K562 (cell line): ENCODE results near the gene PPP2R5A. TPM values are rescaled to one million over a fixed set of nuclear protein-coding genes. Genes with fewer than 3 reads are reported as not detected.

Experiments used
- CTBP1 ChIP-seq: fragments of 450-650 bp; IDR thresholded peaks from 2 replicates; pipeline ENCODE4 v1.6.1; 2016; ENCODE audit warnings: borderline replicate concordance
- E2F3 ChIP-seq: fragments of 250-450 bp; sonication (Bioruptor Pico); IDR thresholded peaks from 2 replicates; pipeline ENCODE4 v1.4.0; 2020; ENCODE audit warnings: mild to moderate bottlenecking
- ESRRA ChIP-seq: fragments of 450-650 bp; IDR thresholded peaks from 2 replicates; pipeline ENCODE4 v1.6.1; 2014; ENCODE audit warnings: low read depth, mild to moderate bottlenecking, moderate library complexity, borderline replicate concordance
- FOXM1 ChIP-seq, 2 experiments: fragments of 450-650 bp in 1 of 2; sonication (generic) in 1 of 2; formaldehyde crosslinking in 1 of 2; IDR thresholded peaks; 2 replicates each; pipeline versions ENCODE4 v1.6.1 to v1.9.0; 2017 to 2022; ENCODE audit warnings: low read depth in 2 of 2, mild to moderate bottlenecking in 2 of 2, missing genetic modification reagents in 1 of 2, moderate library complexity in 1 of 2
- GTF2F1 ChIP-seq: IDR thresholded peaks from 2 replicates; pipeline ENCODE4 v1.6.1; 2011; ENCODE audit warnings: low read depth, low read length, improper control_type of control experiment
- HMG20B ChIP-seq: fragments of 250-450 bp; sonication (Bioruptor Pico); IDR thresholded peaks from 2 replicates; pipeline ENCODE4 v1.5.0; 2021; ENCODE audit warnings: mild to moderate bottlenecking
- IRF1 ChIP-seq: sonication (generic); formaldehyde crosslinking; IDR thresholded peaks from 2 replicates; pipeline ENCODE4 v1.8.0; 2022; ENCODE audit warnings: missing genetic modification reagents, mild to moderate bottlenecking, borderline replicate concordance
- MCM7 ChIP-seq, 2 experiments: fragments of 450-650 bp; IDR thresholded peaks; 2 replicates each; pipeline ENCODE4 v1.6.1; 2016 to 2018
- MYC ChIP-seq, 2 experiments: fragments of 250-450 bp in 1 of 2; sonication (Bioruptor Pico) in 1 of 2; IDR thresholded peaks; 2 replicates each; pipeline versions ENCODE4 v1.5.1 to v1.6.1; 2012 to 2021; ENCODE audit warnings: low read depth in 2 of 2, borderline replicate concordance in 1 of 2, improper control_type of control experiment in 1 of 2, low read length in 1 of 2, mild to moderate bottlenecking in 1 of 2, moderate library complexity in 1 of 2
- MYNN ChIP-seq, 2 experiments: sonication (generic); formaldehyde crosslinking in 1 of 2; IDR thresholded peaks; 2 replicates each; pipeline versions ENCODE4 v1.5.0 to v1.6.1; 2016 to 2020; ENCODE audit warnings: antibody characterized with exemption in 1 of 2, missing genetic modification reagents in 1 of 2
- NFYB ChIP-seq: IDR thresholded peaks from 2 replicates; pipeline ENCODE4 v1.6.1; 2011; ENCODE audit warnings: mild to moderate bottlenecking, moderate library complexity; ENCODE audit not compliant: insufficient read length; ENCODE audit errors: extremely low read depth
- PHTF2 ChIP-seq: fragments of 250-450 bp; sonication (Bioruptor Pico); IDR thresholded peaks from 2 replicates; pipeline ENCODE4 v1.5.0; 2021; ENCODE audit warnings: mild to moderate bottlenecking
- POLR2AphosphoS5 ChIP-seq: IDR thresholded peaks from 2 replicates; pipeline ENCODE4 v1.6.1; 2011; ENCODE audit warnings: mild to moderate bottlenecking, low read depth, low read length, moderate library complexity; ENCODE audit not compliant: control insufficient read depth, insufficient read depth
- PTTG1 ChIP-seq: fragments of 450-650 bp; IDR thresholded peaks from 2 replicates; pipeline ENCODE4 v1.6.1; 2016; ENCODE audit warnings: low read depth, mild to moderate bottlenecking, missing genetic modification characterization, missing compliant biosample characterization
- RBM34 ChIP-seq: fragments of 200-400 bp; formaldehyde crosslinking; IDR thresholded peaks from 2 replicates; pipeline ENCODE4 v1.6.1; 2018; ENCODE audit warnings: low read length, borderline replicate concordance; ENCODE audit not compliant: insufficient read depth
- SAFB ChIP-seq: fragments of 200-400 bp; formaldehyde crosslinking; IDR thresholded peaks from 2 replicates; pipeline ENCODE4 v1.6.1; 2017; ENCODE audit warnings: low read depth, low read length, borderline replicate concordance
- TCFL5 ChIP-seq: fragments of 250-450 bp; sonication (Bioruptor Pico); conservative IDR thresholded peaks from 2 replicates; pipeline ENCODE4 v1.6.1; 2021; ENCODE audit warnings: mild to moderate bottlenecking, moderate library complexity, matching md5 sums
- TSC22D4 ChIP-seq: fragments of 450-650 bp; IDR thresholded peaks from 2 replicates; pipeline ENCODE4 v1.6.1; 2016; ENCODE audit warnings: missing genetic modification characterization, missing biosample characterization, control low read depth
- ZBTB34 ChIP-seq: fragments of 250-450 bp; sonication (Bioruptor Pico); IDR thresholded peaks from 2 replicates; pipeline ENCODE4 v1.8.0; 2021; ENCODE audit warnings: mild to moderate bottlenecking, moderate library complexity
- ZBTB7A ChIP-seq: IDR thresholded peaks from 2 replicates; pipeline ENCODE4 v1.6.1; 2011; ENCODE audit warnings: low read depth, mild to moderate bottlenecking, low read length, moderate library complexity, borderline replicate concordance; ENCODE audit not compliant: control insufficient read depth
- ZBTB9 ChIP-seq: fragments of 450-650 bp; formaldehyde crosslinking; IDR thresholded peaks from 2 replicates; pipeline ENCODE4 v1.4.0; 2020; ENCODE audit warnings: mild to moderate bottlenecking, moderate library complexity
- ZNF280A ChIP-seq: fragments of 450-650 bp; IDR thresholded peaks from 2 replicates; pipeline ENCODE4 v1.6.1; 2018; ENCODE audit warnings: mild to moderate bottlenecking, low read depth; ENCODE audit not compliant: partially characterized antibody
- ZNF583 ChIP-seq: fragments of 250-450 bp; sonication (Bioruptor Pico); IDR thresholded peaks from 2 replicates; pipeline ENCODE4 v1.4.0; 2020
- ZNF586 ChIP-seq: fragments of 450-650 bp; formaldehyde crosslinking; conservative IDR thresholded peaks from 2 replicates; pipeline ENCODE4 v1.4.0; 2020; ENCODE audit warnings: mild to moderate bottlenecking, moderate library complexity
- ZNF699 ChIP-seq: fragments of 250-450 bp; sonication (Bioruptor Pico); IDR thresholded peaks from 2 replicates; pipeline ENCODE4 v1.8.0; 2021; ENCODE audit warnings: mild to moderate bottlenecking, moderate library complexity; ENCODE audit not compliant: insufficient replicate concordance
- polyA plus RNA-seq, 8 experiments: library from polyadenylated mRNA; depleted of rRNA in 4 of 8; stranded (reverse) in 5 of 8; unstranded in 3 of 8; fragments of >200 nt; fragmentation: Nextera tagmentation in 2 of 8; fragmentation: Illumina TruSeq in 1 of 8; extraction: Ambion mirVana in 2 of 8; extraction: Trizol in 1 of 8; gene quantifications; 2 replicates each; pipeline versions ENCODE4 v1.2.1 to v1.2.3, GENCODE V29; 2011 to 2014; ENCODE audit warnings: inconsistent platforms in 1 of 8, missing spikeins in 1 of 8
- total RNA-seq, 7 experiments: library from RNA; depleted of rRNA in 6 of 7; stranded (reverse); fragments of >200 nt in 6 of 7; fragmentation: Illumina TruSeq in 2 of 7; extraction: Trizol in 2 of 7; gene quantifications; 2 replicates each; pipeline versions ENCODE4 v1.2.1 to v1.2.3, GENCODE V29; 2011 to 2021; ENCODE audit warnings: low replicate concordance in 1 of 7

The PPP2R5A gene
- total and polyA plus RNA-seq, 9 of the 15 experiments (the other 6 are each of a cell fraction or from before 2014, with no cell fraction given), result 26.9 to 106 (median 64.3) TPM

GRCh38 chr1:212241957-212242287 is 43.3 kb upstream of the PPP2R5A start (continued):
- TF ChIP-seq IRF1 (CRISPR knock-in tag) (no peak), HMG20B (CRISPR knock-in tag) (no peak), PTTG1 (tag) (peak; percentile 58; the same call in 1 of the 2 replicates), MYNN (IDR thresholded peaks at IDR 0.05) (no peak), MYNN (CRISPR knock-in tag; IDR thresholded peaks at IDR 0.05) (no peak), TCFL5 (CRISPR knock-in tag) (no peak), ZBTB34 (CRISPR knock-in tag) (no peak), TSC22D4 (tag) (no peak), E2F3 (CRISPR knock-in tag) (no peak), ZNF586 (CRISPR knock-in tag) (no peak), MCM7 (IDR thresholded peaks at IDR 0.05) (no peak), ZNF280A (no peak), ZNF583 (CRISPR knock-in tag) (no peak), ESRRA (no peak), PHTF2 (CRISPR knock-in tag) (no peak), RBM34 (no peak), GTF2F1 (no peak), ZNF699 (CRISPR knock-in tag) (no peak), ZBTB9 (CRISPR knock-in tag) (peak; percentile 6; the same call in 1 of the 2 replicates), NFYB (no peak), CTBP1 (no peak), POLR2AphosphoS5 (no peak), ZBTB7A (no peak), MYC (IDR thresholded peaks at IDR 0.05; ENCODE audit: low read depth, low read length) (no peak), MYC (CRISPR knock-in tag; IDR thresholded peaks at IDR 0.05; ENCODE audit: borderline replicate concordance, low read depth) (0 out of 2 replicates have a peak, but pooled peaks have one; percentile 29), SAFB (no peak), FOXM1 (IDR thresholded peaks at IDR 0.05; ENCODE audit: low read depth) (no peak), FOXM1 (CRISPR knock-in tag; IDR thresholded peaks at IDR 0.05; ENCODE audit: low read depth) (no peak)
